H1 (cell line): ENCODE measurements around the gene ARHGAP28.

Source experiments
- BCL11A ChIP-seq, 2 experiments: IDR thresholded peaks; one replicate each; pipeline ENCODE4 v1.6.1; 2011; ENCODE audit warnings: low read depth in 2 of 2, low read length in 2 of 2, mild to moderate bottlenecking in 2 of 2
- CBX8 ChIP-seq: fragments of 300-800, 300-1000 bp; sonication (generic); IDR thresholded peaks from 2 replicates; pipeline ENCODE4 v1.7.1; 2016; ENCODE audit warnings: low read depth, low read length, borderline replicate concordance
- TAF1 ChIP-seq: IDR thresholded peaks from 2 replicates; pipeline ENCODE4 v1.6.1; 2011; ENCODE audit warnings: mild to moderate bottlenecking, low read depth, low read length

DNA sequence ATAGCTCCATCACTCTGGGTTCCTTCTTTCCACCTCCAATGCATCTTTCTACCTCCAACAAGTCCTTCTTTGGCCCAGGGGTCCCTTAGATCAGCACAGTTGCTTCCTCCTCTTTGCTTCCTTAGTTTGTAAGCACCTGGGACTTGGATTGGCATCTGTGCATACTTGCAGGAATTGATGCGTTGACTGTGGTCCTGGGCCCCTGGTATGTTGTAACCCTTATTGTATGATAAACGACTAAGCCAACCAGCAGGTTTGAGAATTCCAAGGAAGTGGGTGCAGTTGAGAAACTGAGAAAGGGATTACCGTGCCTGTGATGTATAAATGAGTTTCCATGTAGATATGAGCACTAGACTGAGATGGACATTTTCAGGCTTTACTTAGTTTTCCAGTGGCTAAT lies 55.9 kb downstream of the ARHGAP28 start:
- TF ChIP-seq CBX8 (no peak), BCL11A (IDR thresholded peaks at IDR 0.05; ENCODE audit: low read depth in 2 of 2, low read length in 2 of 2) (no peak), TAF1 (no peak)
